Smooth muscle cell (in vitro differentiated cells): Measurements from ENCODE around the gene INHBE. TPM values are rescaled to one million over a fixed set of nuclear protein-coding genes. Genes with fewer than 3 reads are reported as not detected.

Source experiments
- DNase-seq: peaks from one replicate; lab custom pipeline; 2025; ENCODE audit not compliant: unreplicated experiment; lab: John Stamatoyannopoulos, UW
- H2AFZ ChIP-seq: fragments of 200-600 bp; sonication (generic); 2 replicates; pipeline ENCODE4 v1.6.0; 2016; ENCODE audit warnings: antibody characterized with exemption, low read depth, mild to moderate bottlenecking
- H3F3A ChIP-seq: fragments of 200-600 bp; sonication (generic); 2 replicates; pipeline ENCODE4 v1.6.0; 2017; ENCODE audit warnings: antibody characterized with exemption, low read depth
- H3K27ac ChIP-seq: fragments of 200-600 bp; sonication (generic); 2 replicates; pipeline ENCODE4 v1.5.1; 2016; ENCODE audit warnings: low read depth, mild to moderate bottlenecking
- H3K27me3 ChIP-seq: fragments of 200-600 bp; sonication (generic); 2 replicates; pipeline ENCODE4 v1.6.1; 2016; ENCODE audit warnings: low read depth, mild to moderate bottlenecking
- H3K36me3 ChIP-seq: fragments of 200-600 bp; sonication (generic); 2 replicates; pipeline ENCODE4 v1.5.1; 2016; ENCODE audit warnings: low read depth
- H3K4me1 ChIP-seq: fragments of 200-600 bp; sonication (generic); 2 replicates; pipeline ENCODE4 v1.5.1; 2016; ENCODE audit warnings: low read depth
- H3K4me2 ChIP-seq: fragments of 200-600 bp; sonication (generic); 2 replicates; pipeline ENCODE4 v1.6.0; 2016; ENCODE audit warnings: mild to moderate bottlenecking
- H3K4me3 ChIP-seq: fragments of 200-600 bp; sonication (generic); 2 replicates; pipeline ENCODE4 v1.5.1; 2016; ENCODE audit warnings: mild to moderate bottlenecking
- H3K79me2 ChIP-seq: fragments of 200-600 bp; sonication (generic); 2 replicates; pipeline ENCODE4 v1.6.0; 2016; ENCODE audit warnings: low read depth, mild to moderate bottlenecking
- H3K9ac ChIP-seq: fragments of 200-600 bp; sonication (generic); 2 replicates; pipeline ENCODE4 v1.6.0; 2016; ENCODE audit warnings: low read depth
- H3K9me3 ChIP-seq: fragments of 200-600 bp; sonication (generic); replicated peaks from 2 replicates; pipeline ENCODE4 v1.5.1; 2016; ENCODE audit warnings: low read depth
- H4K20me1 ChIP-seq: fragments of 200-600 bp; sonication (generic); 2 replicates; pipeline ENCODE4 v1.6.0; 2016; ENCODE audit warnings: low read depth
- CTCF ChIP-seq: fragments of 200-600 bp; sonication (generic); IDR thresholded peaks from 2 replicates; pipeline ENCODE4 v1.5.1; 2017; ENCODE audit warnings: borderline replicate concordance, mild to moderate bottlenecking, antibody characterized with exemption; ENCODE audit not compliant: insufficient read depth, poor library complexity, severe bottlenecking
- WGBS: methylation state at CpG from one replicate; pipeline ENCODE4 v1.1.7; 2016; ENCODE audit warnings: low lambda C conversion rate; 5-methylcytosine and 5-hydroxymethylcytosine counted together
- polyA plus RNA-seq: library from polyadenylated mRNA; unstranded; fragments of >200 nt; fragmentation: Nextera tagmentation; extraction: Ambion mirVana; gene quantifications from 2 replicates; pipeline ENCODE4 v1.2.1, GENCODE V29; 2016
- total RNA-seq: library from RNA; depleted of rRNA; stranded (reverse); fragments of >200 nt; gene quantifications from 2 replicates; pipeline ENCODE4 v1.2.3, GENCODE V29; 2014

The INHBE gene
- total and polyA plus RNA-seq, 2 experiments from 2014 or later = 2.1 to 11.5 TPM

GRCh38 chr12:57461917-57462250 is 6.8 kb downstream of the INHBE start:
- Histone ChIP-seq H3K9ac (no peak overlapping the region), H3K27ac (peak overlapping the region; percentile 6), H2AFZ (peak overlapping the region; percentile 67), H3K4me2 (peak overlapping the region; percentile 100), H3K79me2 (peaks cover 3% of the 10 kb centered on the region), H4K20me1 (no peaks in the 10 kb centered on the region), H3K4me1 (peaks cover 11% of the 10 kb centered on the region), H3F3A (peaks cover 10% of the 10 kb centered on the region), H3K4me3 (peak overlapping the region; percentile 73), H3K27me3 (no peaks in the 10 kb centered on the region), H3K9me3 (no peaks in the 10 kb centered on the region), H3K36me3 (no peaks in the 10 kb centered on the region)
- DNase-seq = no peak
- TF ChIP-seq CTCF = no peak
- 1% methylated on average over 6 of the region's 9 CpGs for WGBS

GRCh38 chr12:57462251-57462911 is 7.3 kb downstream of the INHBE start:
- H3K9me3 ChIP-seq = no peaks in the 10 kb centered on the region
- peak overlapping the region; percentile 73 for H3K4me3 ChIP-seq
- H2AFZ ChIP-seq = peak overlapping the region; percentile 67
- TF ChIP-seq CTCF = peak; percentile 90
- H3K4me1 ChIP-seq = peaks cover 11% of the 10 kb centered on the region
- no peaks in the 10 kb centered on the region for H3K79me2 ChIP-seq
- DNase-seq = peak; percentile 68
- H3K27ac ChIP-seq = peak overlapping the region; percentile 6
- no peak overlapping the region for H3K9ac ChIP-seq
- no peaks in the 10 kb centered on the region for H3K27me3 ChIP-seq
- H3F3A ChIP-seq = peaks cover 10% of the 10 kb centered on the region
- H4K20me1 ChIP-seq = no peaks in the 10 kb centered on the region
- no peaks in the 10 kb centered on the region for H3K36me3 ChIP-seq
- under 1% methylated on average over 9 of the region's 28 CpGs for WGBS
- peak overlapping the region; percentile 100 for H3K4me2 ChIP-seq

GRCh38 chr12:57462912-57463253 is 7.8 kb downstream of the INHBE start:
- no peak overlapping the region for H2AFZ ChIP-seq

More at GRCh38 chr12:57462912-57463253, 7.8 kb downstream of the INHBE start:
- Histone ChIP-seq H3K79me2 (no peaks in the 10 kb centered on the region), H3K9ac (no peak overlapping the region), H3K4me1 (peaks cover 11% of the 10 kb centered on the region), H3K4me3 (no peak overlapping the region), H3K27ac (no peak overlapping the region), H3K4me2 (no peak overlapping the region), H3K36me3 (no peaks in the 10 kb centered on the region), H4K20me1 (no peaks in the 10 kb centered on the region), H3F3A (peaks cover 10% of the 10 kb centered on the region), H3K9me3 (no peaks in the 10 kb centered on the region), H3K27me3 (no peaks in the 10 kb centered on the region)
- TF ChIP-seq CTCF = no peak
- no peak for DNase-seq
- WGBS = 31% methylated on average over 5 of the region's 5 CpGs
